Esophagus muscularis mucosa (tissue), 4 donors: ENCODE data around the gene GTF3C1.

Source experiments
- EP300 ChIP-seq: sonication (generic); formaldehyde crosslinking; IDR thresholded peaks from one replicate; pipeline ENCODE4 v1.6.1; 2017; ENCODE audit warnings: antibody characterized with exemption
- POLR2A ChIP-seq: fragments of 450-650 bp; IDR thresholded peaks from one replicate; pipeline ENCODE4 v1.6.1; 2017; ENCODE audit warnings: antibody characterized with exemption, moderate library complexity, mild to moderate bottlenecking, low read depth
- POLR2AphosphoS5 ChIP-seq, 2 donors: sonication (generic); formaldehyde crosslinking; IDR thresholded peaks; one replicate each; pipeline ENCODE4 v1.6.1; 2017; ENCODE audit warnings: antibody characterized with exemption in 2 of 2
- TF ChIP-seq, protein P1 (sequence below), 3 experiments: fragments of 200-600 bp in 2 of 3; fragments of 450-650 bp in 1 of 3; sonication (generic) in 2 of 3; IDR thresholded peaks; one replicate each; pipeline ENCODE4 v1.5.1; 2017 to 2019; ENCODE audit warnings: antibody characterized with exemption in 3 of 3, mild to moderate bottlenecking in 2 of 3, moderate library complexity in 1 of 3

DNA sequence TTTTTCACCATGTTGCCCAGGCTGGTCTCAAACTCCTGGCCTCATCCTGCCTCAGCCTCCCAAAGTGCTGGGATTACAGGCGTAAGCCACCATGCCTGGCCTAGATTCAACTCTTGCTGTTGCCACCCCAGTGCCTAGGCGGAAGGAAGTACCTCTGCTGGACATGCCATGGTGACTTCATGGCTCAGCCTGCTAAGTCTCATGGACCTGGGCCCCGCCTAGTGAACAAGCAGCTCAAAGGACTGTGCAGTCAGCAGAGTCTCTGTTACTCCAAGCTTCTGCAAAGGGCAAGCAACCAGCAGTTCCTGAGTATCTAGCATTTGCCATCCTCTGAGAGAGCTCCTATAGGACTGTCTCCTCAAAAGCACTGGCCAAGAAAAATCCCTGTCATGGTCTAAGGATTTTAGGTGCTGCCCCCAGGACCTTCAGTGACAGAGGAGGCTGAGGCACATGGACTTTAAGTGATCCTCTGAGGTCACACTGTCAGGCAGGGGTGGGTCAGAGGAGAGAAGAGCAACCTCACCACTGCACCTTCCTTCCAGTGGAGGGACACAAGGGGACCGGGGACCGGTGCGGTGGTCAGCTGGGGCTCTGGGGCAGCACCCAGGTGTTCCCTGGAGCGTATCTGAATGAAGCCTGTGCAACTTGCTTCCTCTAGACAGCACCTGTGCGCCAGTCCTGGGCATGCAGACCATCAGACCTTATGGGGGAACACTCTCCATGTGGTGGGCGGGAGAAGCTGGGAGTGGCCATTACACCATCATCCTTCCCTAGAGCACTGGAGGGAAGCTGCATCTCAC lies 76.4 kb downstream of the GTF3C1 start:
- no peak for TF ChIP-seq POLR2A
- TF ChIP-seq, protein P1, sequence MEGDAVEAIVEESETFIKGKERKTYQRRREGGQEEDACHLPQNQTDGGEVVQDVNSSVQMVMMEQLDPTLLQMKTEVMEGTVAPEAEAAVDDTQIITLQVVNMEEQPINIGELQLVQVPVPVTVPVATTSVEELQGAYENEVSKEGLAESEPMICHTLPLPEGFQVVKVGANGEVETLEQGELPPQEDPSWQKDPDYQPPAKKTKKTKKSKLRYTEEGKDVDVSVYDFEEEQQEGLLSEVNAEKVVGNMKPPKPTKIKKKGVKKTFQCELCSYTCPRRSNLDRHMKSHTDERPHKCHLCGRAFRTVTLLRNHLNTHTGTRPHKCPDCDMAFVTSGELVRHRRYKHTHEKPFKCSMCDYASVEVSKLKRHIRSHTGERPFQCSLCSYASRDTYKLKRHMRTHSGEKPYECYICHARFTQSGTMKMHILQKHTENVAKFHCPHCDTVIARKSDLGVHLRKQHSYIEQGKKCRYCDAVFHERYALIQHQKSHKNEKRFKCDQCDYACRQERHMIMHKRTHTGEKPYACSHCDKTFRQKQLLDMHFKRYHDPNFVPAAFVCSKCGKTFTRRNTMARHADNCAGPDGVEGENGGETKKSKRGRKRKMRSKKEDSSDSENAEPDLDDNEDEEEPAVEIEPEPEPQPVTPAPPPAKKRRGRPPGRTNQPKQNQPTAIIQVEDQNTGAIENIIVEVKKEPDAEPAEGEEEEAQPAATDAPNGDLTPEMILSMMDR (IDR thresholded peaks at IDR 0.05): no peak
- TF ChIP-seq EP300: no peak
- no peak for TF ChIP-seq POLR2AphosphoS5 (IDR thresholded peaks at IDR 0.05)
